SJCRH30 (cell line): ENCODE measurements around the gene ARHGDIA. TPM values are rescaled to one million over a fixed set of nuclear protein-coding genes. Genes with fewer than 3 reads are reported as not detected.

Experiments used
- DNase-seq, 2 experiments: peaks; one replicate each; pipeline ENCODE4 v3.0.0-alpha.2; 2015 to 2020
- H3K27ac ChIP-seq: fragments of 250-450 bp; sonication (Bioruptor Pico); 2 replicates; pipeline ENCODE4 v1.5.1; 2020; ENCODE audit warnings: mild to moderate bottlenecking, moderate library complexity
- H3K27me3 ChIP-seq: fragments of 250-450 bp; sonication (Bioruptor Pico); 2 replicates; pipeline ENCODE4 v1.5.1; 2020; ENCODE audit warnings: mild to moderate bottlenecking, moderate library complexity
- H3K36me3 ChIP-seq: fragments of 250-450 bp; sonication (Bioruptor Pico); 2 replicates; pipeline ENCODE4 v1.5.1; 2020; ENCODE audit warnings: mild to moderate bottlenecking, moderate library complexity
- H3K4me1 ChIP-seq: fragments of 250-450 bp; sonication (Bioruptor Pico); 2 replicates; pipeline ENCODE4 v1.5.1; 2020; ENCODE audit warnings: mild to moderate bottlenecking, moderate library complexity
- H3K4me3 ChIP-seq: fragments of 250-450 bp; sonication (Bioruptor Pico); 2 replicates; pipeline ENCODE4 v1.5.1; 2020; ENCODE audit warnings: mild to moderate bottlenecking, moderate library complexity
- H3K9me3 ChIP-seq: fragments of 250-450 bp; sonication (Bioruptor Pico); replicated peaks from 2 replicates; pipeline ENCODE4 v1.5.1; 2020; ENCODE audit warnings: mild to moderate bottlenecking, moderate library complexity
- total RNA-seq: library from RNA; depleted of rRNA; stranded (reverse); fragments of >200 nt; shearing (Covaris generic); gene quantifications from 2 replicates; pipeline ENCODE4 v1.2.3, GENCODE V29; 2014; rRNA removed

ARHGDIA gene
- total RNA-seq, 1 experiment from 2014 or later = 216 TPM

GRCh38 chr17:81823820-81824550 is 47.2 kb downstream of the ARHGDIA start:
- H3K4me3 ChIP-seq = no peak overlapping the region
- H3K27me3 ChIP-seq = no peaks in the 10 kb centered on the region
- no peak overlapping the region for H3K27ac ChIP-seq
- no peaks in the 10 kb centered on the region for H3K9me3 ChIP-seq
- no peaks in the 10 kb centered on the region for H3K36me3 ChIP-seq
- H3K4me1 ChIP-seq = no peaks in the 10 kb centered on the region
- DNase-seq = no peak

GRCh38 chr17:81822996-81823819 is 47.9 kb downstream of the ARHGDIA start:
- no peak for DNase-seq
- Histone ChIP-seq H3K4me3 (no peak overlapping the region), H3K4me1 (no peaks in the 10 kb centered on the region), H3K36me3 (no peaks in the 10 kb centered on the region), H3K9me3 (no peaks in the 10 kb centered on the region), H3K27ac (no peak overlapping the region), H3K27me3 (no peaks in the 10 kb centered on the region)

- H3K27ac ChIP-seq = no peak overlapping the region
- H3K36me3 ChIP-seq = no peaks in the 10 kb centered on the region
- no peak overlapping the region for H3K4me3 ChIP-seq
- no peaks in the 10 kb centered on the region for H3K4me1 ChIP-seq
- H3K27me3 ChIP-seq = no peaks in the 10 kb centered on the region
- no peaks in the 10 kb centered on the region for H3K9me3 ChIP-seq
- no peak for DNase-seq
These were observed 48.9 kb downstream of the ARHGDIA start for GRCh38 chr17:81822312-81822637.

GRCh38 chr17:81821603-81822311 is 49.4 kb downstream of the ARHGDIA start:
- peak; percentile 81 to 85 for DNase-seq
- Histone ChIP-seq H3K27ac (no peak overlapping the region), H3K4me1 (no peaks in the 10 kb centered on the region), H3K4me3 (no peak overlapping the region), H3K27me3 (no peaks in the 10 kb centered on the region), H3K9me3 (no peaks in the 10 kb centered on the region), H3K36me3 (no peaks in the 10 kb centered on the region)

GRCh38 chr17:81821147-81821546 is 50.0 kb downstream of the ARHGDIA start:
- DNase-seq = no peak
- Histone ChIP-seq H3K36me3 (no peaks in the 10 kb centered on the region), H3K27me3 (peaks cover 4% of the 10 kb centered on the region), H3K4me1 (no peaks in the 10 kb centered on the region), H3K9me3 (no peaks in the 10 kb centered on the region), H3K27ac (no peak overlapping the region), H3K4me3 (no peak overlapping the region)

- H3K27me3 ChIP-seq = peaks cover 18% of the 10 kb centered on the region
- H3K9me3 ChIP-seq = no peaks in the 10 kb centered on the region
- H3K36me3 ChIP-seq = no peaks in the 10 kb centered on the region
- DNase-seq = no peak
- H3K4me3 ChIP-seq = no peak overlapping the region
- H3K4me1 ChIP-seq = no peaks in the 10 kb centered on the region
- H3K27ac ChIP-seq = no peak overlapping the region
These were observed 51.4 kb downstream of the ARHGDIA start for GRCh38 chr17:81819708-81820107.

- Histone ChIP-seq H3K27me3 (peaks cover 34% of the 10 kb centered on the region), H3K4me3 (no peak overlapping the region), H3K9me3 (no peaks in the 10 kb centered on the region), H3K27ac (no peak overlapping the region), H3K36me3 (no peaks in the 10 kb centered on the region), H3K4me1 (no peaks in the 10 kb centered on the region)
- DNase-seq = no peak
These were observed 53.4 kb downstream of the ARHGDIA start for GRCh38 chr17:81817758-81818147.

Other genes starting within 250 kb of the ARHGDIA start
- 118 and 131 TPM in 2 replicates for gene NPLOC4, start 234.2 kb downstream of the ARHGDIA start, total RNA-seq
- 0.25 and 0.49 TPM in 2 replicates for gene TSPAN10, start 234.1 kb downstream of the ARHGDIA start, total RNA-seq
- gene PDE6G, start 214.8 kb downstream of the ARHGDIA start, total RNA-seq = 0.13 and 0.34 TPM in 2 replicates
- 26.7 and 28.4 TPM in 2 replicates for gene OXLD1, start 204.7 kb downstream of the ARHGDIA start, total RNA-seq
- 50.3 and 52.8 TPM in 2 replicates for gene CCDC137, start 204.6 kb downstream of the ARHGDIA start, total RNA-seq
- gene ARL16, start 187.5 kb downstream of the ARHGDIA start, total RNA-seq = 83.7 and 89.9 TPM in 2 replicates
- 88.6 and 103 TPM in 2 replicates for gene HGS, start 187.3 kb downstream of the ARHGDIA start, total RNA-seq
- gene MRPL12, start 168.0 kb downstream of the ARHGDIA start, total RNA-seq = 93.7 and 128 TPM in 2 replicates
- 33.2 and 34.8 TPM in 2 replicates for gene SLC25A10, start 159.1 kb downstream of the ARHGDIA start, total RNA-seq
- gene GCGR, start 67.2 kb downstream of the ARHGDIA start, total RNA-seq = 0.04 TPM in 1 of 2 replicates, not detected in the other
- gene MCRIP1, start 38.0 kb downstream of the ARHGDIA start, total RNA-seq = 130 and 146 TPM in 2 replicates
- not detected in 2 replicates for gene PPP1R27, start 36.3 kb downstream of the ARHGDIA start, total RNA-seq
- gene P4HB, start 10.8 kb downstream of the ARHGDIA start, total RNA-seq = 558 and 620 TPM in 2 replicates
- 512 and 516 TPM in 2 replicates for gene ALYREF, start 20.2 kb upstream of the ARHGDIA start, total RNA-seq
- 266 and 312 TPM in 2 replicates for gene ANAPC11, start 20.4 kb upstream of the ARHGDIA start, total RNA-seq
- gene NPB, start 30.9 kb upstream of the ARHGDIA start, total RNA-seq = 3.8 and 4.9 TPM in 2 replicates
- 30.2 and 33.0 TPM in 2 replicates for gene PCYT2, start 40.1 kb upstream of the ARHGDIA start, total RNA-seq
- 20.1 and 23.5 TPM in 2 replicates for gene SIRT7, start 46.8 kb upstream of the ARHGDIA start, total RNA-seq
- gene MAFG, start 56.4 kb upstream of the ARHGDIA start, total RNA-seq = 27.3 and 29.0 TPM in 2 replicates
- gene PYCR1, start 66.0 kb upstream of the ARHGDIA start, total RNA-seq = 152 and 159 TPM in 2 replicates
- gene MYADML2, start 75.9 kb upstream of the ARHGDIA start, total RNA-seq = 0.81 and 0.85 TPM in 2 replicates
- gene NOTUM, start 89.8 kb upstream of the ARHGDIA start, total RNA-seq = 1.8 and 3.3 TPM in 2 replicates
- 40.6 and 42.6 TPM in 2 replicates for gene ASPSCR1, start 106.3 kb upstream of the ARHGDIA start, total RNA-seq
- gene CENPX, start 151.5 kb upstream of the ARHGDIA start, total RNA-seq = 116 and 136 TPM in 2 replicates
- gene LRRC45, start 152.0 kb upstream of the ARHGDIA start, total RNA-seq = 17.3 and 21.3 TPM in 2 replicates
- 17.9 and 20.8 TPM in 2 replicates for gene RAC3, start 160.3 kb upstream of the ARHGDIA start, total RNA-seq
- gene DCXR, start 166.4 kb upstream of the ARHGDIA start, total RNA-seq = 110 and 112 TPM in 2 replicates
- gene RFNG, start 180.5 kb upstream of the ARHGDIA start, total RNA-seq = 21.8 and 26.5 TPM in 2 replicates
- 168 and 176 TPM in 2 replicates for gene GPS1, start 180.6 kb upstream of the ARHGDIA start, total RNA-seq
- 112 and 126 TPM in 2 replicates for gene DUS1L, start 194.5 kb upstream of the ARHGDIA start, total RNA-seq
- 141 and 151 TPM in 2 replicates for gene FASN, start 226.9 kb upstream of the ARHGDIA start, total RNA-seq